CD4-positive, alpha-beta T cell treated with Interleukin-10 for 1 hour (primary cell): ENCODE results near the gene NFIB.

Experiments
- DNase-seq: peaks from one replicate; pipeline ENCODE4 v3.0.0-alpha.2; 2020

NFIB gene

DNA sequence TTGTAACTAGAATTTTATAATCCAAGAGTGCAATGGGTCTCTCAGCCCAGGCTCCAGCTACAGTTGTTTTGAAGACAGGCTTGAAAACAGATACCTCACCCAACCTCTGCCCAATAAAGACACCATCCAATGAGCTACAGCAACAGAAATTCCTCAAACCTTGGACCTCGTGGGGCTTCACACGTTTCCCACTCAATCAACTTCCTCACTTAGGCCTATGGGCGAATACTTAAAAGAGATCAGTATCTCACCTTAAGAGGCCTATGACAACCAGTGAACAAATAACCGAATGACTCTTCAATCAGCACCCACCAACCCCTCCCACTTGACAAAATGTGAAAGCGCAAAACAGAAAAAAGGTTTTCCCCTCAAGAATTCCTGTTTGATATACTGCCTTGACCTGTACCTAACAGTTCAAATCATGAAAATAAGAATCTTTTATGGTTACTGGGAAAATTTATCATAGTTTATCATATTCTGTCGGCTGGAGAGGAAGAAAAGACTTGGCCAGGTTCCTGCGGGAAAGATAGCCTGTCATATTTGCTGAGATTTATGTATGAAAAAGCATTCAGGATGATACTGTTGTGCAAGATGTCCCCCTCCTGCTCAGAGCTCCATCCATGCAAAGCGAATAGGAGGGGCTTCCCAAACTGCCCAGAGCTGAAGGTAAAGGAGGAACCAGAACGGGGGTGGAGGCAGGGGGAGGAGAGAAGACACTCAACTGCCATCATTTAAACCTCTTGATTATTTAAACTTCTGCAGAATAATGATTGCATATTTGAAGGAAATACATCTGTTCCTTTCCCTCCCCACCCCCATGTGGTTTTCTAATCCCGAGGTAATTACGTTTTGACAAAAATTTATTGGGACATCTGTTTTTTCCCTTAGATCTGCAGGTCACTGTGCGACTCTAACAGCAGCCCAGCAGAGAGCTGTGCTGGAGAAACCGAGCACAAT, 256.3 kb downstream of the NFIB start:
- DNase-seq, result no peak

DNA sequence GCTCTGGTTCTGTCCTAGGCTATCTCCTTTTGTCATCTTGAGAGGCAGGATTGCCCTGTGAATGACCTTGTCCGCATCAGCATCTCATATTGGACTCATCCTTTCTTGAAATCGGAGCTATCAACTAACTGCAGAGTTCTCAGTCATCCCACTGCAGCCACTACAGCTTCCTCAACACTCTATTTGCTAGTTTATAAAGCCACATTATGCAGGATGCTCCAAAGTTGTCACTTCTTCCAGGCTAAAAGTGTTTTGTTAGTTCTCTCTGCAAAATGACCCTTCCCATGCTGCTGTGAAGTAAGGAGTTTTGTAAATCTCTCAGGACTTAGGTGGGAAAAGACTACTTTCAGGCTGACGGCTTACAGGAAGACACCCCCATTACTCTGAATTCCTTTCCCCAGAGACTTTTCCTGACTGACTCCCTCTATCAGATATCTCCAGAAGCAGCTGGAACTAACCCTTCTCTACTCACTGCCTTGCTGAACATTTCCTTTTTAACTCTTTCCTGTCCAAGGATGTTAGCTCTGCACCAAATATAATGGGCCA, 257.6 kb downstream of the NFIB start:
- no peak for DNase-seq

DNA sequence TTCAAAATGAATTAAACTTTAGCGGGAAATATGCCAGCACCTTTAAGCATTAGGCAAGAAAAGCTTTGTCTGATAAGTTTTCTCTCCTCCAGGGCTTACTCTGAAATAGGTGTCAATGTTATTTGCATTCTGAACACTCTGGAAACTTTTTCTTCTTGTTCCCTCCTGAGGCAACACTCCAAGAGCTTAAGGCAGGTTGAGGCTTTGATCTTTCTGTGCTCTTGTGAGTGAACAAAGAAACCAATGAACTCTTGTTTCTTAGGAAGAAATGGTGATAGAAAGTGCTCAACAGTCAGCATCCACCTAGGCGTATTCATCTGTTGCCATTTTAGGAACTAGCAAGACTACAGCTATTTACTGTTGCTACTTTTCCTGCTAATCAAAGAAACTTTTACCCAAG, 259.8 kb downstream of the NFIB start:
- DNase-seq, result no peak

DNA sequence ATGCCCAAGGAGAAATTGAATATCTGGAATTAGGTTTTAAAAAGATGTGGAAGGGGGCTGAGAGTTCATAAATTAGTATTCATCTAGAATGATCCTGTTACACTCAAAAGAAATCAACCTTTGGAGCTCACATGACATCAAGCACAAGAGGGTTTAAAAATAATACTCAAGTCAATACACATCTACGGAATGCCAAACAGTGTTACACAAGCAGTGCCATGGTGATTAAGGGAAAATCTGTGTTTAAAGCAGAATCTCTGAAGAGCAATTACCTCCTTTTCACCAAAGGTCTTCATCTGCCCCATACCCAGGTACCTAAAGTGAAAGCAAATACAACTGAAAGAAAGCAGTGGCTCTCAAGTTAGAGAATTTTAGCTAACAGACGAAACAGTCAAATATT, 261.6 kb downstream of the NFIB start:
- no peak for DNase-seq

DNA sequence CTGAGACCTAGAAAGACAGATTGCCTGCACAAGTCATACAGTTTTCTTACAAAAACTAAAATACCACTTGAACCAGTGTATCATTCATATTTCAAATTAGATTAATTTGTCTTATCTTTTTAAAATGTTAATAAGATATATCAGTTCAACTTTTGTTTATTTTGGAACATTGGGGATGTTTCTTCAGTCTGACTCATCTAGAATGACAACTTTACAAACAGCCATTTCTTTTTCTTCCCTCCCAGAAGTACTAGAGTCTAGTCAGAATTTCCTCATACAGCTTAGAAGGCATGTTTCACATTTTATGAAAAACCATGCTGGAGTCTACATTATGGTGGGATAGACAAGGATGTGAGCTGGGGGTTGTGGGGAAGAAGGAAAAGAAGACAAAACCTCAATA, 262.5 kb downstream of the NFIB start:
- DNase-seq, result no peak

DNA sequence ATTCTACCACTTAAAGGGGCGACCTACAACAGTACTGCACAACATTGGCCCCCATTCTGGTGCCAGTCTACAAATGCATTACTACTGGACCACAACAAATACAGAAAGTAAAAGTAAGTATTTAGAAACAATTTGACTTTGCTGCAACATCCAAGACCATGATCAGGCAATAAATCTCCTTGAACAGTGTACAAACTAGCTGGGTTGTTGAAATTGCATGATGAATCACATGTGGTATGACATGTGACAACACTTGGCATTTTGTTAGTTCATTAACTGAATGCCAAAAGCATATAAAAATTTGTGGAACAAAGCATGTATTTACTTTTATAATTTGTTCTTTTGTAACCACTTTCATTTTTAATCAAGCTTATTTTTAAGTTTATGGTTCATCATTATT, 270.5 kb downstream of the NFIB start:
- no peak for DNase-seq

DNA sequence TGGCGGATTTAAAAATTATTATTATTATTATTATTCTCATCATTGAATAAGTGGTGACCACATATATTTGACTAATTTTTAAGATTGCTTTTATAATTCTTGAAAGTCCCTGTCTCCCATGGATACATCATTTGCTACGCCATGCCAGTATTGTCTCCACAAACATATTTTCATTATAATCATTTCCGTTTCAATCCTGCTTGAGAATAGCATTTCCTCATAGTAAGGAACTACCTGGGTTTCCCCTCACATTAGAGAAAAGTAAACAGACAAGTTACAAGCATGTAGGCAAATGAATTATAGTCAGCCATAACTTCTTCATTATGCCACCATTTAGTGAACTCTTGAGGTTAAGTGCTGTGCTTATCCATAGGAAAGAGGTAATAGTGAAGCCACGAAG, 276.6 kb downstream of the NFIB start:
- DNase-seq, result no peak

DNA sequence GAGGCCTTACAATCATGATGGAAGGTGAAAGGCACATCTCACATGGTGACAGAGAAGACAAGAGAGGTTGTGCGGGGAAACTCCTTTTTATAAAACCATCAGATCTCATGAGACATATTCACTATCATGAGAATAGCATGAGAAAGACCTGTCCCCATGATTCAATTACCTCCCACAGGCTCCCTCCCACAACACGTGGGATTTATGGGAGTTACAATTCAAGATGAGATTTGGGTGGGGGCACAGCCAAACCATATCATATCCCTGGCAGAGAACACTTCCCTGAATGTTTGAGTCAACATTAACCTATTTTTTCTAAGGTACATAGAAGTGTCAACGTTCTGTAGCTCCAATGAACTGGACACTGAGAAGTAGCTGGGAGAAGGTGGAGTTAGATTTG, 280.9 kb downstream of the NFIB start:
- DNase-seq, result no peak
